ENCODE data around the gene RAB35.

DNA sequence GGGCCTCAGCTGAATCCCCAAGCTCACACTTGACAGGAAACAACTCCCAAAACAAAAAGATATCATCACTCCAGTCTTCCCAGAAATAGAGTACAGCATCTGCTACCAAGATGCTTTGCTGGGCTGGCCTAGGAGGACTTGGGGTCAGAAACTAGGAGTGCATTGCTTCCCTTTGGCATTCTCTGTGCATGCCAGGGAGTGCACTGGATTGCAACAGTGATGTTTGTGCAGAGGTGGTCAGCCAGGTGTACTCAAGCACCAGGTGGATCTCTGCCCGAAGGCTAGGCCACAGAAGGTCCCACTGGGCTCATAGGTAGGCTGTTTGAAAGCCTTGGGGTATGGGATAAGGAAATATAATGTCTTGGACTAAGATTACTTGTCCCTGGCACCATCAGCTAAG, 51.1 kb downstream of the RAB35 start:
- TF ChIP-seq, protein P1, sequence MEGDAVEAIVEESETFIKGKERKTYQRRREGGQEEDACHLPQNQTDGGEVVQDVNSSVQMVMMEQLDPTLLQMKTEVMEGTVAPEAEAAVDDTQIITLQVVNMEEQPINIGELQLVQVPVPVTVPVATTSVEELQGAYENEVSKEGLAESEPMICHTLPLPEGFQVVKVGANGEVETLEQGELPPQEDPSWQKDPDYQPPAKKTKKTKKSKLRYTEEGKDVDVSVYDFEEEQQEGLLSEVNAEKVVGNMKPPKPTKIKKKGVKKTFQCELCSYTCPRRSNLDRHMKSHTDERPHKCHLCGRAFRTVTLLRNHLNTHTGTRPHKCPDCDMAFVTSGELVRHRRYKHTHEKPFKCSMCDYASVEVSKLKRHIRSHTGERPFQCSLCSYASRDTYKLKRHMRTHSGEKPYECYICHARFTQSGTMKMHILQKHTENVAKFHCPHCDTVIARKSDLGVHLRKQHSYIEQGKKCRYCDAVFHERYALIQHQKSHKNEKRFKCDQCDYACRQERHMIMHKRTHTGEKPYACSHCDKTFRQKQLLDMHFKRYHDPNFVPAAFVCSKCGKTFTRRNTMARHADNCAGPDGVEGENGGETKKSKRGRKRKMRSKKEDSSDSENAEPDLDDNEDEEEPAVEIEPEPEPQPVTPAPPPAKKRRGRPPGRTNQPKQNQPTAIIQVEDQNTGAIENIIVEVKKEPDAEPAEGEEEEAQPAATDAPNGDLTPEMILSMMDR (conservative IDR thresholded peaks at IDR 0.05; ENCODE audit: low read depth, low read length) = no peak
- TF ChIP-seq EZH2 (IDR thresholded peaks at IDR 0.05; ENCODE audit: borderline replicate concordance, low read depth, low read length, poor library complexity, severe bottlenecking) = no peak

Measured in A673 (cell line).